Measurements from ENCODE around the gene RGS1.

Gene RGS1

DNA sequence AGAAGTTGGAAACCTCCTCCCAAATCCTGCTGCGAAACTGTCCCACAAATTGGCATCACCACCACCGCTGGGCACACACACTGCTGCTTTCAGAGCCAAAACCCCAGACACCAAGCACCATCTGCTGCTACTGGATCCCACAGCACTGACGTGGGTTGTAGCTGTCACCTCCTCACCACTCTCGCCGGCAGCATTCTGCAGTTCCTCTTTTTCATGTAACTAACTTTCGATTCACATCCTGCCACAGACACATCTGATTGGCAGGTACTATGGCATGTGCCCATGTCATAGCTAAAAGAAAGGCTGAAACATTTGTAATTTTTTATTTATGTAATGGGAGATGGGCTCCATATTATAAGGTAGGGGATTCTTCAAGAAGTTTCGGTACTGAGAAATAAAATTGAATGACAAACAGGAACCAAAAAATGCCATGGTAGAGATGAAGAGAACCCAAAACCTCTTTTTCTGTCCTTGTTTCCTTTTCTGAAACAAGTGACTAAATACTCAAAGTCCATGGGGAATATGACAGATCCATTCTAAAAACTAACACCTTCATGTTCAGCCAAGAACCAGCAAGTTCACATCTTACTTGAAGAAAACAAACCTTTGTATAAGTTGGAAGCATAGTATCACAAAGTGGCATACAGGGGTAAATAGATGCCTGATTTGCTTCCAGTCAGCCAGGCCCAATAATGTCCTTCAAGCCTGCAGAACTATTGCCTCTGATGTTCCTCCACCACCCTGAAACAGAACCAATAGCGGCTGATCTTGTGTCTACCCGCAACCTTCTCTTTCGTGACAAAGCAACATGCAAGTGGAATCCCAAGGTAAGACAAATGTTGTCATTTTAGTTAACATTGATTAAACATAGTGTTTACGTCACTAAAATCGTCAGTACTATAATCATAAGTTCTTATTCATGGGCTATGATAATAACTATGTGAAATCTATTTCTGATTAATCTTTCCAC, 33.8 kb downstream of the RGS1 start:
- Mint-ChIP-seq H3K9me3 (ENCODE audit: low read depth) (no peaks in the 10 kb centered on the region), H3K27ac (no peak overlapping the region), H3K4me3 (peak overlapping the region; percentile 31), H3K27me3 (no peaks in the 10 kb centered on the region), H3K36me3 (no peaks in the 10 kb centered on the region), H3K4me1 (ENCODE audit: low read depth) (peaks cover 18% of the 10 kb centered on the region)

GRCh38 chr1:192610112-192610889, 34.7 kb downstream of the RGS1 start:
- no peak overlapping the region for H3K4me3 Mint-ChIP-seq
- H3K36me3 Mint-ChIP-seq: no peaks in the 10 kb centered on the region
- no peaks in the 10 kb centered on the region for H3K9me3 Mint-ChIP-seq (ENCODE audit: low read depth)
- peaks cover 18% of the 10 kb centered on the region for H3K4me1 Mint-ChIP-seq (ENCODE audit: low read depth)
- H3K27me3 Mint-ChIP-seq: no peaks in the 10 kb centered on the region
- H3K27ac Mint-ChIP-seq: no peak overlapping the region

DNA sequence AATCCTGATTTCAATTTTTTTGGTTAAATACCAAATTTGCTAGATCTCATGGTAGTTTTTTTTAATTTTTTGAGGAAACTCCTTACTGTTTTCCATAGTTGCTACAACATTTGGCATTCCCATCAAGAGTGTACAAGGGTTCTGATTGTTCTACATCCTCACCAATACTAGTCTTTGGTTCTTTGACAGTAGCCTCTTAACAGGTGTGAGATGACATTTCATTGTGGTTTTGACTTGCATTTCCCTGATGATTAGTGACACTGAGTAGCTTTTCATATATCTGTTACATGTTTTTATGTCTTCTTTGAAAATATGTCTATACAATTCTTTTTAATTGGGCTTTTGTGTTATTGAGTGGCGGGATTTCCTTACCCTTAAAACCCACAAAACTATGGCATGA, 39.5 kb downstream of the RGS1 start:
- no peak overlapping the region for H3K27ac Mint-ChIP-seq
- H3K36me3 Mint-ChIP-seq: no peaks in the 10 kb centered on the region

DNA sequence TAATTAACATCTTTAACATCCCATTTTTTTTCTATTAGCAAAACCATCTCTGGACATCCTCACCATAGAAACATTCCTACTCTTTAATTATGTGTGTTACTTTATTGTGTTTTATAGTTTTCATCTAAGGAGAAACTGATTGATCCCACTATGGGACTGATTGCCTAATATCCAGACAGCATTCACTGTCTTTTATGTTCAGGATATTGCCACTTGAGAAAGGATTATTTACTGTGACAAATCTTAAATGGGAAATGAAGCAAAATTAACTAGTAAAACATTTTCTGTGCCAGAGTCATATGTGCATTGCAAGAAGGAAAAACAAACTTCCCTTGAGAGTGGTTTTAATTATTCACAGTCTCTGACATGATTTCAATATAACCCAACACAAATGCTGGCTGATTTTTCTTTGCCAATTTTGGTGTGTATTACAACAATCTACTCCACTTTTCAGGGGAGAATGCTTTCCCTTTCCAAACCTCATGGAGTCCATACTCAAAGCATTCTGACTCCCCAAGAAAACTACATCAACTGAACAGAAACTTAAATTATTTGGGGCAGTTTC, 44.6 kb downstream of the RGS1 start:
- no peaks in the 10 kb centered on the region for H3K36me3 Mint-ChIP-seq
- H3K4me3 Mint-ChIP-seq: no peak overlapping the region
- H3K4me1 Mint-ChIP-seq (ENCODE audit: low read depth): no peaks in the 10 kb centered on the region
- H3K27ac Mint-ChIP-seq: no peak overlapping the region
- no peaks in the 10 kb centered on the region for H3K9me3 Mint-ChIP-seq (ENCODE audit: low read depth)
- H3K27me3 Mint-ChIP-seq: no peaks in the 10 kb centered on the region

More for the DNA sequence above, 39.5 kb downstream of the RGS1 start:
- no peaks in the 10 kb centered on the region for H3K4me1 Mint-ChIP-seq (ENCODE audit: low read depth)
- no peaks in the 10 kb centered on the region for H3K9me3 Mint-ChIP-seq (ENCODE audit: low read depth)
- H3K27me3 Mint-ChIP-seq: no peaks in the 10 kb centered on the region
- H3K4me3 Mint-ChIP-seq: no peak overlapping the region

DNA sequence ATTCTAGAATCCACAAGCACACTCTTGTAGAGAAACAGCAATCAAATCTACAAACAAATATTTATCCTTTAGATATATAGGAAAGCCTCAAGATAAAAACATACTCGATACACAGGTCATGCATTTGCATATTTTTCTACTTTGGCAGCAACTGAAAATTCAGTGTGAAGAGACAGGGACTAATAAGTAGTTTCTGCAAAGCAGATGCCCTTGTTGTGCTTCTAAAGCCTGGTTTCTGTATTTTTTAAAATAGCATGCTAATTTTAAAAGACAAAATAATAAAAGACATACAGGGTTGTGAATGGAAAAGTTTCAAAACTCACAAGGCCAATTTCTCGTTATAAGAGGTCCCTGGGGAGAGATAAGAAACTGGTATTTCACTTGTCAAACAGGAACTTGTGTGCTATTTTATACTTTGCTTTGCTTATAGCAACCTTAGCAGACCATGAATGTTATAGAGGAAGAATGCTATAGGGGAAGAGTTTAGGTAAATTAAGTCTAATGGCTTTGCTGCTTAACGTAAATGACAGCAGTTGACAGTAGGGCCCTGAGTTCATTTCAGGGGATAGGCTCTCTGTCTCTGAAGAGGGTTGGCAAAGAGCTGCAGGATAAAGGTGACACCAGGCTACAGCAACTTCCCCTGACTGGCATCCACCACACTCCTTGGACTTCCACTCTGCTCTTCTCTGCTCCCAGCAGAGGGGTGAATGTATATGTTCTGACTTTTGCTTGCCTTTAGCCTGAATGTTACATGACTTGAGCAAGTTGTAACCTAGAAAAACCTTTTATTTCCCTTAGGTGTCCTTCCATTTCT, 51.0 kb downstream of the RGS1 start:
- no peaks in the 10 kb centered on the region for H3K27me3 Mint-ChIP-seq
- no peak overlapping the region for H3K4me3 Mint-ChIP-seq
- H3K9me3 Mint-ChIP-seq (ENCODE audit: low read depth): no peaks in the 10 kb centered on the region
- no peaks in the 10 kb centered on the region for H3K4me1 Mint-ChIP-seq (ENCODE audit: low read depth)
- H3K27ac Mint-ChIP-seq: no peak overlapping the region
- H3K36me3 Mint-ChIP-seq: no peaks in the 10 kb centered on the region

GRCh38 chr1:192627901-192628300, 52.3 kb downstream of the RGS1 start:
- H3K9me3 Mint-ChIP-seq (ENCODE audit: low read depth): no peaks in the 10 kb centered on the region
- H3K27ac Mint-ChIP-seq: no peak overlapping the region
- H3K36me3 Mint-ChIP-seq: no peaks in the 10 kb centered on the region
- no peaks in the 10 kb centered on the region for H3K27me3 Mint-ChIP-seq
- no peak overlapping the region for H3K4me3 Mint-ChIP-seq
- no peaks in the 10 kb centered on the region for H3K4me1 Mint-ChIP-seq (ENCODE audit: low read depth)

DNA sequence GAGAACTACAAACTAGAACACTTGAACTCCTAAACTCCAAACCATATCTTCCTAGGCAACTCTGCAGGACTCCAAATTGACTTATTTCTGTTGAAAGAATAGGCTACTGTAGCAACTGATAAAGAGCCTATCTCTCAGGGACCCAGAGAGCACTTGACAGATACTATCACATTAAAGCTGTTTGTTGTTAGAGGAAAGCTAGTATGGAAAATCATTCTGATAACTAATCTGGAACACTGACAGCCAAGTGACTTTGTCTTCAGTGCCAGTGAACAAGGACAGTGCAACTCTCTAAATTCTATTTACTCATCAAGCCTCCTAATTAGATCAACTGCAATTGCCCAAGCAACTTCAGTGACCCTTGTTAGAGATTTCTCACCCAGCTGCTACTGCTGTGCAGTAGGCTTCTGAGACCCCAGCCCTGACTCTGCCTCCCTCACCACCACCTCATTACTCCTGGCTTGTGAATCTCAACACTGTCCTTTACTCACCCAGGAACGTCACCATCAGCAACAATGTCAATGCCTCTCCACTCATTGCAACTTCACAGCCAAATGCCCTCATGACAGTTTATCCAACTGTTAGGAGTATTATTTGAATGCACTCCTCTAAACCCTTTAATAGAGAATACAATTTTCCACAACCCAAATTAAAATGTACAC, 53.0 kb downstream of the RGS1 start:
- Mint-ChIP-seq H3K27ac (no peak overlapping the region), H3K4me1 (ENCODE audit: low read depth) (no peaks in the 10 kb centered on the region), H3K36me3 (no peaks in the 10 kb centered on the region), H3K9me3 (ENCODE audit: low read depth) (no peaks in the 10 kb centered on the region), H3K27me3 (no peaks in the 10 kb centered on the region), H3K4me3 (no peak overlapping the region)

- H3K4me1 Mint-ChIP-seq (ENCODE audit: low read depth): no peaks in the 10 kb centered on the region
- no peaks in the 10 kb centered on the region for H3K27me3 Mint-ChIP-seq
- no peaks in the 10 kb centered on the region for H3K9me3 Mint-ChIP-seq (ENCODE audit: low read depth)
- no peak overlapping the region for H3K27ac Mint-ChIP-seq
- no peak overlapping the region for H3K4me3 Mint-ChIP-seq
- H3K36me3 Mint-ChIP-seq: no peaks in the 10 kb centered on the region
Observed at GRCh38 chr1:192629612-192630011, 54.0 kb downstream of the RGS1 start.

Data from activated naive CD8-positive, alpha-beta T cell (primary cell).